Measurements from ENCODE around the gene DHX34. TPM values are rescaled to one million over a fixed set of nuclear protein-coding genes. Genes with fewer than 3 reads are reported as not detected.
A peak's percentile ranks its signal among the peaks of the same experiment; 100 is the strongest.
"Not testable (repeated sequence)": the region's sequence is repeated elsewhere in the genome, so short reads cannot be mapped to it uniquely, and the experiment has no call there.

The DHX34 gene
- total RNA-seq, 2 donors from 2014 or later = 16.7 to 19.2 TPM

- H3K36me3 Mint-ChIP-seq = no peaks in the 10 kb centered on the region
- ATAC-seq (no peak), DNase-seq (ENCODE audit: low spot score in 2 of 2) (no peak)
- peak overlapping the region in 1 of 2 donors; percentile 63 for H3K27ac Mint-ChIP-seq
- H3K9me3 Mint-ChIP-seq = no peaks in the 10 kb centered on the region
Observed at GRCh38 chr19:47322058-47322457, 27.1 kb upstream of the DHX34 start.

- no peak overlapping the region for H3K27ac Mint-ChIP-seq
- no peaks in the 10 kb centered on the region for H3K36me3 Mint-ChIP-seq
- no peak for ATAC-seq
- no peaks in the 10 kb centered on the region for H3K9me3 Mint-ChIP-seq
- DNase-seq (ENCODE audit: low spot score in 2 of 2) = no peak
Observed at GRCh38 chr19:47323409-47323808, 25.7 kb upstream of the DHX34 start.

GRCh38 chr19:47323872-47324271, 25.2 kb upstream of the DHX34 start:
- no peaks in the 10 kb centered on the region for H3K36me3 Mint-ChIP-seq
- ATAC-seq = no peak
- no peak for DNase-seq (ENCODE audit: low spot score in 2 of 2)
- no peaks in the 10 kb centered on the region for H3K9me3 Mint-ChIP-seq
- no peak overlapping the region for H3K27ac Mint-ChIP-seq

GRCh38 chr19:47324502-47324901, 24.6 kb upstream of the DHX34 start:
- DNase-seq (ENCODE audit: low spot score in 2 of 2) (no peak), ATAC-seq (no peak)
- Mint-ChIP-seq H3K27ac (no peak overlapping the region), H3K36me3 (no peaks in the 10 kb centered on the region), H3K9me3 (no peaks in the 10 kb centered on the region)

GRCh38 chr19:47330466-47330869, 18.6 kb upstream of the DHX34 start:
- ATAC-seq (no peak), DNase-seq (ENCODE audit: low spot score in 2 of 2) (no peak)
- H3K36me3 Mint-ChIP-seq = no peaks in the 10 kb centered on the region
- no peak overlapping the region for H3K27ac Mint-ChIP-seq
- no peaks in the 10 kb centered on the region for H3K9me3 Mint-ChIP-seq

GRCh38 chr19:47331490-47331889, 17.6 kb upstream of the DHX34 start:
- Mint-ChIP-seq H3K9me3 (no peaks in the 10 kb centered on the region), H3K27ac (no peak overlapping the region), H3K36me3 (no peaks in the 10 kb centered on the region)
- DNase-seq (ENCODE audit: low spot score in 2 of 2) (no peak), ATAC-seq (no peak)

GRCh38 chr19:47331931-47332547, 17.1 kb upstream of the DHX34 start, which contains the start of gene C5AR2:
TSS of gene C5AR2 (plus strand) at chr19:47332175. CDS start at chr19:47340800, 8,625 bp downstream.
- ATAC-seq (no peak), DNase-seq (ENCODE audit: low spot score in 2 of 2) (no peak)
- H3K9me3 Mint-ChIP-seq = no peaks in the 10 kb centered on the region
- peak within 1 kb of the TSS; percentile 26 to 44 for H3K27ac Mint-ChIP-seq
- H3K36me3 Mint-ChIP-seq = no peaks in the 10 kb centered on the region

GRCh38 chr19:47336765-47337718, 12.1 kb upstream of the DHX34 start:
- not testable (repeated sequence) for DNase-seq (ENCODE audit: low spot score in 2 of 2)
- peak overlapping the region in 1 of 2 donors; percentile 36 for H3K27ac Mint-ChIP-seq

GRCh38 chr19:47339196-47339880, 9.8 kb upstream of the DHX34 start:
- Mint-ChIP-seq H3K9me3 (no peaks in the 10 kb centered on the region), H3K36me3 (no peaks in the 10 kb centered on the region), H3K27ac (no peak overlapping the region)
- DNase-seq (ENCODE audit: low spot score in 2 of 2) (no peak), ATAC-seq (no peak)

More at GRCh38 chr19:47336765-47337718, 12.1 kb upstream of the DHX34 start:
- not testable (repeated sequence) for H3K36me3 Mint-ChIP-seq, H3K9me3 Mint-ChIP-seq
- ATAC-seq = peak in 1 of 2 donors; percentile 58

GRCh38 chr19:47340477-47341208, 8.5 kb upstream of the DHX34 start:
- no peaks in the 10 kb centered on the region for H3K36me3 Mint-ChIP-seq
- H3K9me3 Mint-ChIP-seq = no peaks in the 10 kb centered on the region
- ATAC-seq = no peak
- H3K27ac Mint-ChIP-seq = no peak overlapping the region
- no peak for DNase-seq (ENCODE audit: low spot score in 2 of 2)

GRCh38 chr19:47341734-47342133, 7.4 kb upstream of the DHX34 start:
- Mint-ChIP-seq H3K9me3 (no peaks in the 10 kb centered on the region), H3K36me3 (no peaks in the 10 kb centered on the region)
- DNase-seq (ENCODE audit: low spot score in 2 of 2) = no peak

GRCh38 chr19:47343194-47343802, 5.8 kb upstream of the DHX34 start:
- H3K36me3 Mint-ChIP-seq = no peaks in the 10 kb centered on the region

More at GRCh38 chr19:47341734-47342133, 7.4 kb upstream of the DHX34 start:
- ATAC-seq = no peak
- no peak overlapping the region for H3K27ac Mint-ChIP-seq

GRCh38 chr19:47344425-47344824, 4.7 kb upstream of the DHX34 start:
- H3K27ac Mint-ChIP-seq = no peak overlapping the region

More at GRCh38 chr19:47343194-47343802, 5.8 kb upstream of the DHX34 start:
- Mint-ChIP-seq H3K27ac (no peak overlapping the region), H3K9me3 (no peaks in the 10 kb centered on the region)
- DNase-seq (ENCODE audit: low spot score in 2 of 2) (no peak), ATAC-seq (no peak)

GRCh38 chr19:47346024-47346423, 3.1 kb upstream of the DHX34 start:
- not testable (repeated sequence) for H3K9me3 Mint-ChIP-seq; H3K27ac Mint-ChIP-seq; DNase-seq (ENCODE audit: low spot score in 2 of 2); ATAC-seq
- H3K36me3 Mint-ChIP-seq = peaks cover 17 to 18% of the 10 kb centered on the region in 2 donors

More at GRCh38 chr19:47344425-47344824, 4.7 kb upstream of the DHX34 start:
- Mint-ChIP-seq H3K36me3 (peaks cover 5% of the 10 kb centered on the region in 2 donors), H3K9me3 (no peaks in the 10 kb centered on the region)
- no peak for DNase-seq (ENCODE audit: low spot score in 2 of 2)
- ATAC-seq = no peak

GRCh38 chr19:47350630-47351029, 1.5 kb downstream of the DHX34 start:
- peak overlapping the region; percentile 31 to 98 for H3K27ac Mint-ChIP-seq
- DNase-seq (ENCODE audit: low spot score in 2 of 2) (no peak), ATAC-seq (no peak)
- H3K9me3 Mint-ChIP-seq = peaks cover 0 to 3% of the 10 kb centered on the region in 2 donors
- H3K36me3 Mint-ChIP-seq = peaks cover 34 to 39% of the 10 kb centered on the region in 2 donors

GRCh38 chr19:47351548-47351947, 2.4 kb downstream of the DHX34 start:
- peak overlapping the region; percentile 13 to 69 for H3K27ac Mint-ChIP-seq
- ATAC-seq (no peak), DNase-seq (ENCODE audit: low spot score in 2 of 2) (no peak)
- H3K36me3 Mint-ChIP-seq = peaks cover 41 to 46% of the 10 kb centered on the region in 2 donors
- peaks cover 0 to 3% of the 10 kb centered on the region in 2 donors for H3K9me3 Mint-ChIP-seq

Measured in activated naive CD4-positive, alpha-beta T cell treated with anti-CD3 and anti-CD28 coated beads, Interleukin-2, amount 50 U/mL, for 72 hours (primary cell).